ENCODE results near the gene LYRM4.

DNA sequence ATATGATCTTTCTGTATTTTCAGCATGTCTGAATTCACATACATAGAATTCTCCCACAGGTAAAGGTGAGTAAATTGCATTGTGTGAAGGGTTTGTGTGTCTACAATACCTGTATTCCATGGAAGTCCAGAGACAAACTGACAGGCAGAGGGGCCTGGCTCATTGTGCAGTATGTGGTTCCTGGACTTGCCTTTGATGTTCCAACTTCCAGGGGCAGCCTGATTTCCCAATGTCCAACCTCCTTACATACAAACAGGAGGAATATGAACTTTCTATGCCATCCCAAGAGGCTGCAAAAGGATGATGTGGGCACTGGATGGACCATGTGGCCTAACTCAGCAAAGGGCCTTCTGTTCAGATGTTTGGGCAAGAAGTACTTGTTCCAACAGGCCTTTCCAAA lies 58.5 kb downstream of the LYRM4 start:
- TF ChIP-seq, protein P1, sequence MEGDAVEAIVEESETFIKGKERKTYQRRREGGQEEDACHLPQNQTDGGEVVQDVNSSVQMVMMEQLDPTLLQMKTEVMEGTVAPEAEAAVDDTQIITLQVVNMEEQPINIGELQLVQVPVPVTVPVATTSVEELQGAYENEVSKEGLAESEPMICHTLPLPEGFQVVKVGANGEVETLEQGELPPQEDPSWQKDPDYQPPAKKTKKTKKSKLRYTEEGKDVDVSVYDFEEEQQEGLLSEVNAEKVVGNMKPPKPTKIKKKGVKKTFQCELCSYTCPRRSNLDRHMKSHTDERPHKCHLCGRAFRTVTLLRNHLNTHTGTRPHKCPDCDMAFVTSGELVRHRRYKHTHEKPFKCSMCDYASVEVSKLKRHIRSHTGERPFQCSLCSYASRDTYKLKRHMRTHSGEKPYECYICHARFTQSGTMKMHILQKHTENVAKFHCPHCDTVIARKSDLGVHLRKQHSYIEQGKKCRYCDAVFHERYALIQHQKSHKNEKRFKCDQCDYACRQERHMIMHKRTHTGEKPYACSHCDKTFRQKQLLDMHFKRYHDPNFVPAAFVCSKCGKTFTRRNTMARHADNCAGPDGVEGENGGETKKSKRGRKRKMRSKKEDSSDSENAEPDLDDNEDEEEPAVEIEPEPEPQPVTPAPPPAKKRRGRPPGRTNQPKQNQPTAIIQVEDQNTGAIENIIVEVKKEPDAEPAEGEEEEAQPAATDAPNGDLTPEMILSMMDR (IDR thresholded peaks at IDR 0.05; ENCODE audit: low read depth, low read length): no peak
- TF ChIP-seq EZH2phosphoT487 (IDR thresholded peaks at IDR 0.05; ENCODE audit: low read depth): no peak
